Loucy (cell line): Measurements from ENCODE around the gene FOXD4.
"Not testable (repeated sequence)": the region's sequence is repeated elsewhere in the genome, so short reads cannot be mapped to it uniquely, and the experiment has no call there.

Experiments
- H2AFZ ChIP-seq: fragments of 200-600 bp; sonication (generic); 2 replicates; pipeline ENCODE4 v1.6.0; 2016; ENCODE audit warnings: antibody characterized with exemption, mild to moderate bottlenecking, low read length, moderate library complexity
- H3F3A ChIP-seq: fragments of 200-600 bp; 2 replicates; pipeline ENCODE4 v1.6.0; 2016; ENCODE audit warnings: antibody characterized with exemption, low read depth, mild to moderate bottlenecking
- H3K27me3 ChIP-seq: fragments of 200-600 bp; sonication (generic); 2 replicates; pipeline ENCODE4 v1.6.1; 2014; ENCODE audit warnings: low read length, mild to moderate bottlenecking; ENCODE audit not compliant: insufficient read depth, poor library complexity, severe bottlenecking
- H3K36me3 ChIP-seq: fragments of 200-600 bp; sonication (generic); 2 replicates; pipeline ENCODE4 v1.6.1; 2016; ENCODE audit warnings: low read length; ENCODE audit not compliant: insufficient read depth
- H3K4me1 ChIP-seq: fragments of 200-600 bp; sonication (generic); 2 replicates; pipeline ENCODE4 v1.5.1; 2014; ENCODE audit warnings: low read length, mild to moderate bottlenecking; ENCODE audit not compliant: insufficient read depth, poor library complexity, severe bottlenecking
- H3K4me2 ChIP-seq: fragments of 200-600 bp; sonication (generic); 2 replicates; pipeline ENCODE4 v1.6.0; 2014; ENCODE audit warnings: antibody characterized with exemption, low read length, low read depth, mild to moderate bottlenecking; ENCODE audit not compliant: poor library complexity, severe bottlenecking
- H3K4me3 ChIP-seq: fragments of 200-600 bp; sonication (generic); 2 replicates; pipeline ENCODE4 v1.5.1; 2014; ENCODE audit warnings: low read length, mild to moderate bottlenecking, mixed read lengths; ENCODE audit not compliant: poor library complexity, severe bottlenecking
- H3K79me2 ChIP-seq: fragments of 200-600 bp; sonication (generic); 2 replicates; pipeline ENCODE4 v1.6.1; 2014; ENCODE audit warnings: low read length; ENCODE audit not compliant: insufficient read depth
- H3K9ac ChIP-seq: fragments of 200-600 bp; sonication (generic); 2 replicates; pipeline ENCODE4 v1.6.0; 2014; ENCODE audit warnings: mild to moderate bottlenecking, low read depth, low read length, moderate library complexity; ENCODE audit not compliant: poor library complexity, severe bottlenecking
- H3K9me2 ChIP-seq: fragments of 200-600 bp; sonication (generic); replicated peaks from 2 replicates; pipeline ENCODE4 v1.6.1; 2016; ENCODE audit warnings: low read depth, low read length, mixed read lengths
- H3K9me3 ChIP-seq: fragments of 200-600 bp; sonication (generic); 2 replicates; pipeline ENCODE4 v1.6.1; 2014; ENCODE audit warnings: mild to moderate bottlenecking, antibody characterized with exemption, low read length, low read depth; ENCODE audit not compliant: insufficient read depth
- H4K20me1 ChIP-seq: fragments of 200-600 bp; sonication (generic); 2 replicates; pipeline ENCODE4 v1.6.0; 2014; ENCODE audit warnings: antibody characterized with exemption, low read length, mild to moderate bottlenecking; ENCODE audit not compliant: insufficient read depth, poor library complexity, severe bottlenecking

Gene FOXD4

GRCh38 chr9:73900-74525, 44.2 kb downstream of the FOXD4 start:
- H3K4me2 ChIP-seq, H4K20me1 ChIP-seq, H2AFZ ChIP-seq, H3K79me2 ChIP-seq, H3K4me3 ChIP-seq, H3F3A ChIP-seq, H3K9ac ChIP-seq, H3K4me1 ChIP-seq, H3K27me3 ChIP-seq, H3K36me3 ChIP-seq, H3K9me3 ChIP-seq, H3K9me2 ChIP-seq: not testable (repeated sequence)

GRCh38 chr9:73076-73899, 44.9 kb downstream of the FOXD4 start:
- not testable (repeated sequence) for H3K4me1 ChIP-seq, H3K36me3 ChIP-seq, H3K79me2 ChIP-seq, H3K9me2 ChIP-seq, H3K9me3 ChIP-seq, H4K20me1 ChIP-seq, H3F3A ChIP-seq, H2AFZ ChIP-seq, H3K27me3 ChIP-seq, H3K4me2 ChIP-seq, H3K9ac ChIP-seq, H3K4me3 ChIP-seq
